ENCODE measurements around the gene SLAIN2.
"Not testable (repeated sequence)": the region's sequence is repeated elsewhere in the genome, so short reads cannot be mapped to it uniquely, and the experiment has no call there.

Gene SLAIN2

DNA sequence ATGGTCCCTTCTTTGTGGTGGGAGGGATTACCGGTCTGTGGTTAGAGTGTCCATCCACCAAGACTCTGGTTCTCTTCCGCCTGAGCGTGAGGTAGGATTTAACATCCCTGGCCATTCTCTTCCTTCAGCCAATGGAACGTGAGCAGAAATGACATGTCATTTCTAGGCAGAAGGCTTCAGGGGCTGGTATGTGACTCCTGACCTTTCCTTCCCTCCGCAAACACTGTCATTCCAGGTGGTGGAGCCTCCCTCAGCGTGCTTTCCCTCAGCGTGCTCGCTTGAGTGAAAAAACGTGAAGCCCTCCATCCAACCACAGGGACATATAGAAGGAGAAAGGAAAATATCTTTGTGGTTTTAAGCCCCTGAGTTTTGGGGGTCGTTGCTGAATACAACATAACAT is 107.8 kb downstream of the SLAIN2 start:
- DNase-seq, result no peak

GRCh38 chr4:48450740-48451139 is 109.4 kb downstream of the SLAIN2 start:
- no peak for DNase-seq

DNA sequence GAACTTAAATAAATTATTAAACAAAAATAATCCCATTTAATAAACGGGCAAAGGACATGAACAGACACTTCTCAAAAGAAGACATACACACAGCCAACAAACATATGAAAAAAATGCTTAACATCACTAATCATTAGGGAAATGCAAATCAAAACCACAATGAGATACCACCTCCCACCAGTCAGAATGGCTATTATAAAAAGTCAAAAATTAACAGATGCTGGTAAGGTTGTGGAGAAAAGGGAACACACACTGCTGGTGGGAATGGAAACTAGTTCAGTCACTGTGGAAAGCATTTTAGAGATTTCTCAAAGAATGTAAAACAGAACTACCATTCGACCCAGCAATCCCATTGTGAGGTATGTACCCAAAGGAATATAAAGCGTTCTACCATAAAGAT is 110.3 kb downstream of the SLAIN2 start:
- not testable (repeated sequence) for DNase-seq

DNA sequence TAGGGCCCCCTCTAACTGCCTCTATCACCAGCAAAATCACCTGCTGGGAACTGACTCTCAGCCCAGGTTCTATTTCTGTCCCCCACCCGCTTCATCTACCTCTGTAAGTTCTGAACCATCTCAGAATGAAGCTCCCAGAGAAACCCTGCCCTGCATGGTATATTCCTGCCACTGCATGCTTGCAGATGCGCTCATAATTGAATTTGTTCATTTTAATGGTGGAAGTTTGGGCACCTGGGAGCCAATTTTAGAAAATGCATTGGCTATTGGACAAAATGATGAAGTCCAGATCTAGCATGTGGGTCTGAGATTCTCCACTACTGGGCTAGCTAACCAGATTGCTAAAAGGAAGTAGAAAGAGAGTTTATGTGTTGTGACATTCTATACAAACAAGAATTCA is 113.3 kb downstream of the SLAIN2 start:
- no peak for DNase-seq

DNA sequence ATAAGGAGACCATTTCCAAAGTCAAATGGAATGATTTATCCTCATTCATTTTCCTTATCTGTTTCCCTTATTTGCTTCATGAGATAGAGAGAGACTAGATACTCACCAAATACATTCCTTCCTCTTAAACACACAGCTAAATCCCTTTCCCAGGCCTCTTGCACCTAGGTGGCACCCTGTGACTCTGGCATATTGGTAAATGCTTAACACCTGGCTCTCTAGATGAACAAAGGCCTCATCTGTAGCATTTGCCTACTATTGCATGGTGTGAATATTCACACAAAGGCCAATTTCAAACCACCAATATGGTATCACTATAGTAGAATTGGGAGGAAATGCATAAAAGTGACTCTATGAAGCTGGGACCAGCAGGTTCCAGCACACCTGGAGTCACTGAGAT is 119.7 kb downstream of the SLAIN2 start:
- DNase-seq, result no peak

- DNase-seq, result no peak
These were observed 121.0 kb downstream of the SLAIN2 start for GRCh38 chr4:48462363-48462762.

- no peak for DNase-seq
These were observed 126.1 kb downstream of the SLAIN2 start for GRCh38 chr4:48467442-48467841.

DNA sequence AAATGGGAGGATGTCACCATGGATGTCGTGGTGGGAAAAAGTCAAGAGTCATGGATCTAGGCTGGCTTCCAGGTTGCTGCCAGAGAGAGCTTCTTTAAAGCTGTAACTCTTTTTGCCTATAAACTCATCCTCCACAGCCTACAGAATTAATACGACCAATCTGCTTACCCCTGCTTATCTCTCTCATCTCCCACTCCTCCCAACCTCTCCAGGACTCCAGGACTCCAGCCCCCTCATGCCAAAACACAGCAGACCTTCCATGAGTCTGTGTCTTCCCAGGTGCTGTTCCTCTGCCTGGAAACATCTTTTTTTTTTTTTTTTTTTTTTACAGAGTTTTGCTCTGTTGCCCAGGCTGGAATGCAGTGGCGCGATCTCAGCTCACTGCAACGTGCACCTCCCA is 126.6 kb downstream of the SLAIN2 start:
- no peak for DNase-seq

DNA sequence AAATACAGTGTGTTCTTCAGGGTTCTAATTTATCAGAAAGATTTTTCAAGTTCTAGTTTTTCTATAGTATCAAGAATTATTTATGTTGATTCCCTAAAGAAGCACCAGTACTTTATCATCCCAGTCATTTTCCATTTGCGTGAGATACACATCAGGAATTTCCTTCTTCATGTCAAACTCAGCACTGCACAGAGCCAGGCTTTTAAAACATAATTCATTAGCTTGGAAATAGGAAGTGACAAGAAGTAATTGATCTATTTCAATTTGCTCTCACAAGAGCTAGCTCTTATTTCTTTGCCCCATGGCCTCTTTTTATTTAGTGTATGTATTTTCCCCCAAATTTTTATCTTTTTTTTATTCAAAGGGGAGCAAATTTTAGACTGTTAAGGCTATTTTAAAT is 128.8 kb downstream of the SLAIN2 start:
- DNase-seq, result no peak

GRCh38 chr4:48470570-48470969 is 129.2 kb downstream of the SLAIN2 start:
- no peak for DNase-seq

- DNase-seq, result no peak
These were observed 131.5 kb downstream of the SLAIN2 start for GRCh38 chr4:48472794-48473193.

DNA sequence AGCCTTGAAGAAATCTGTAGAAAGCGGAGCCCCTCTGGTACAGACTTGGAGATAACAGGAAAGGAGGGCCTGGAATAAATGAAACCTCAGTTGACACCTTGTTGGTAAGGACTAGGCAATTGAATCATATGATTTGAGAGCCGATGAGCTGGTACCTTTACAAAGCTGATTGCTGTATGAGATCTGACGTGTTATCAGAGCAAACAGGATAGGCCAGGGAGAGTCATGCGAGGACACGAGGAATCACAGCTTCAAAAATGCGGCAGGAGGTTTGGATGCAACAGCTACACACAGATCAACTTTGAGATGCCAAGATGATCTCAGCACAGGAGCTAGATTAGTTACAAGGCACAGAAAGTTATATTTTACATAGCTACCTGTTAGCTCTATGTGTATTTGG is 134.4 kb downstream of the SLAIN2 start:
- DNase-seq, result no peak

Data from activated effector memory CD4-positive, alpha-beta T cell treated with Interleukin-2 at 50 U/mL for 16 hours (primary cell).